AG04450 (cell line): ENCODE measurements around the gene NSMCE3. TPM values are rescaled to one million over a fixed set of nuclear protein-coding genes. Genes with fewer than 3 reads are reported as not detected.

Source experiments
- CTCF ChIA-PET: fragments of 300-600, 350-600 bp; formaldehyde crosslinking; extraction: SDS; loops from one replicate; lab custom pipeline; 2022; ENCODE audit warnings: antibody characterized with exemption, inconsistent platforms; lab: Charles Lee
- POLR2A ChIA-PET: fragments of 350-600 bp; formaldehyde crosslinking; extraction: SDS; loops from one replicate; lab custom pipeline; 2021; ENCODE audit warnings: antibody characterized with exemption, inconsistent platforms; lab: Yijun Ruan, JAX
- DNase-seq: peaks from one replicate; pipeline ENCODE4 v3.0.0-alpha.2; 2011; ENCODE audit warnings: low read depth, low spot score
- H3K27ac ChIP-seq: one replicate; pipeline ENCODE4 v1.5.1; 2012; ENCODE audit warnings: low read depth, low read length, control low read depth
- H3K27me3 ChIP-seq: one replicate; pipeline ENCODE4 v1.6.0; 2012; ENCODE audit warnings: low read length; ENCODE audit not compliant: control insufficient read depth, insufficient read depth
- H3K4me3 ChIP-seq: 2 replicates; pipeline ENCODE4 v1.5.1; 2011; ENCODE audit warnings: mild to moderate bottlenecking, low read depth, low read length, control low read depth
- H3K9me3 ChIP-seq: 2 replicates; pipeline ENCODE4 v1.5.1; 2012; ENCODE audit warnings: low read length; ENCODE audit not compliant: control insufficient read depth, insufficient read depth
- polyA minus RNA-seq: library from RNA; depleted of rRNA, polyadenylated mRNA; stranded (reverse); fragments of >200 nt; gene quantifications from 2 replicates; pipeline ENCODE4 v1.2.3, GENCODE V29; 2011; rRNA and poly(A)+ RNA removed
- polyA plus RNA-seq: library from polyadenylated mRNA; depleted of rRNA; stranded (reverse); fragments of >200 nt; gene quantifications from 2 replicates; pipeline ENCODE4 v1.2.3, GENCODE V29; 2011; rRNA removed
- TF ChIP-seq, protein P1 (sequence below): IDR thresholded peaks from 2 replicates; pipeline ENCODE4 v1.5.1; 2011; ENCODE audit warnings: low read depth, low read length, control low read depth, inconsistent platforms

NSMCE3 gene
- 8.0 and 8.5 TPM in 2 replicates for polyA plus RNA-seq
- 6.7 and 6.8 TPM in 2 replicates for polyA minus RNA-seq

- CTCF ChIA-PET, result no interaction called here
- DNase-seq, result peak; percentile 64
- TF ChIP-seq, protein P1, sequence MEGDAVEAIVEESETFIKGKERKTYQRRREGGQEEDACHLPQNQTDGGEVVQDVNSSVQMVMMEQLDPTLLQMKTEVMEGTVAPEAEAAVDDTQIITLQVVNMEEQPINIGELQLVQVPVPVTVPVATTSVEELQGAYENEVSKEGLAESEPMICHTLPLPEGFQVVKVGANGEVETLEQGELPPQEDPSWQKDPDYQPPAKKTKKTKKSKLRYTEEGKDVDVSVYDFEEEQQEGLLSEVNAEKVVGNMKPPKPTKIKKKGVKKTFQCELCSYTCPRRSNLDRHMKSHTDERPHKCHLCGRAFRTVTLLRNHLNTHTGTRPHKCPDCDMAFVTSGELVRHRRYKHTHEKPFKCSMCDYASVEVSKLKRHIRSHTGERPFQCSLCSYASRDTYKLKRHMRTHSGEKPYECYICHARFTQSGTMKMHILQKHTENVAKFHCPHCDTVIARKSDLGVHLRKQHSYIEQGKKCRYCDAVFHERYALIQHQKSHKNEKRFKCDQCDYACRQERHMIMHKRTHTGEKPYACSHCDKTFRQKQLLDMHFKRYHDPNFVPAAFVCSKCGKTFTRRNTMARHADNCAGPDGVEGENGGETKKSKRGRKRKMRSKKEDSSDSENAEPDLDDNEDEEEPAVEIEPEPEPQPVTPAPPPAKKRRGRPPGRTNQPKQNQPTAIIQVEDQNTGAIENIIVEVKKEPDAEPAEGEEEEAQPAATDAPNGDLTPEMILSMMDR, result no peak
These were observed at the start of gene NSMCE3 for GRCh38 chr15:29269485-29270168. Gene NSMCE3 (minus strand): TSS chr15:29269822. CDS start chr15:29269705, 117 bp downstream.

DNA sequence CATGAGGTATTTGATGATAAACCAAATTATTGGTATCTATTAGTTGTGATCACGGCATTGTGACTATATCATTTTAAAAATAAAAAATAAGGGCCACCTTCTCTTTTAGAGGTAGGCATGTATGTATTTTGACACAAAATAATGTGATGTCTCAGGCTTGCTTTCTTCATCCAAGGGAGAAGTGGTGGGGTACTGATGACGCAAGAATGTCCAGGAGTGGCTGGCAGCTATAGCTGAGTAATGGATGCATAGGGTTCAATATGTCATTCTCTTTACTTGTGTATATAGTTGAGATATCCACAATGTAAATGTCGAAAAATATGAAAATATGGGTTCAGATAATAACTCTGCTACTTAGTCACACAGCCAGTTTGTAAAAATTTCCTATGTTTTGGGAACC is 46.8 kb upstream of the NSMCE3 start:
- DNase-seq, result no peak
- Histone ChIP-seq H3K27ac (no peak overlapping the region), H3K27me3 (no peaks in the 10 kb centered on the region), H3K9me3 (no peaks in the 10 kb centered on the region), H3K4me3 (no peak overlapping the region)
- ChIA-PET CTCF (no interaction called here), POLR2A (no interaction called here)
- TF ChIP-seq, protein P1, result no peak

More at GRCh38 chr15:29269485-29270168, at the start of gene NSMCE3:
- Histone ChIP-seq H3K9me3 (no peaks in the 10 kb centered on the region), H3K27ac (peak within 1 kb of the TSS; percentile 89), H3K4me3 (peak within 1 kb of the TSS; percentile 76), H3K27me3 (no peaks in the 10 kb centered on the region)
- POLR2A ChIA-PET, result no interaction called here

DNA sequence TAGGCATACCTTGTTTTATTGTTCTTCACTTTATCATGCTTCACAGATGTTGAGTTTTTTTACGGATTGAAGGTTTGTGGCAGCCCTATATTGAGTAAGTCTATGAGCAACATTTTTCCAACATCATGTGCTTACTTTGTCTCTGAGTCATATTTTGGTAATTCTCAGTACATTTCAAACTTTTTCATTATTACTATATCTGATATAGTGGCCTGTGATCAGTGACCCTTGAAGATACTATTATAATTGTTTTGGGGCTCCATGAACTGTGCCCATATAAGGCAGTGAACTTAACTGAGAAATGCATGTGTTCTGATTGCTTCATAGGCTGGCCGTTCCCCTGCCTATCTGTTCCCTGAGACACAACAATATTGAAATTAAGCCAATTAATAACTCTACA is 42.8 kb upstream of the NSMCE3 start:
- peak; percentile 10 for DNase-seq
- ChIA-PET CTCF (interaction anchor here (0.6 to 1.6 kb wide), 2 partner anchors 49 to 173 kb away, joined by 5 to 7 read pairs; no protein-coding TSS in a partner anchor), POLR2A (no interaction called here)
- TF ChIP-seq, protein P1, result no peak
- H3K27me3 ChIP-seq, result no peaks in the 10 kb centered on the region
- no peaks in the 10 kb centered on the region for H3K9me3 ChIP-seq
- peak overlapping the region; percentile 22 for H3K27ac ChIP-seq
- H3K4me3 ChIP-seq, result no peak overlapping the region

DNA sequence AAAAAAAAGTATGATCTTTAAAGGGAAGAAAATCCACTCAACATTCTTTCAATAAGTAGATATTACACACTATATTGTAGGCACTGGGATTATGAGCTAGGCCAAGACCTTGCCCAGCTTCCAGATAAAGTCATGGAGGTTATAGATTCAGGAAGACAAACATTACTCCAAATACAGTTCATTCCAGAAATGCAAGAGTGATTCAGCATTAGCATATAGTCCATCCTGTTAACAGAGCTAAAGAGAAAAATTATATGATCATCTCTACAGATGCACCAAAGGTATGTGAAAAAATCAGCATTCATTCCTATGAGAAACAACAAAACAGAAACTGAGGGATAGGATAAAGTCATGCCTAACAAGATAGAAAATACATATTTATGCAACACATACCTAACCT is 42.1 kb upstream of the NSMCE3 start:
- TF ChIP-seq, protein P1, result no peak
- no peak overlapping the region for H3K27ac ChIP-seq
- H3K27me3 ChIP-seq, result no peaks in the 10 kb centered on the region
- ChIA-PET CTCF (interaction anchor here (0.6 to 1.6 kb wide), 2 partner anchors 20 to 172 kb away, joined by 4 to 5 read pairs; no protein-coding TSS in a partner anchor), POLR2A (no interaction called here)
- H3K4me3 ChIP-seq, result no peak overlapping the region
- DNase-seq, result no peak
- H3K9me3 ChIP-seq, result no peaks in the 10 kb centered on the region

GRCh38 chr15:29309139-29309538 is 39.5 kb upstream of the NSMCE3 start:
- TF ChIP-seq, protein P1, result no peak
- ChIA-PET POLR2A (no interaction called here), CTCF (no interaction called here)

More at GRCh38 chr15:29309139-29309538, 39.5 kb upstream of the NSMCE3 start:
- no peak for DNase-seq
- H3K9me3 ChIP-seq, result no peaks in the 10 kb centered on the region
- H3K27ac ChIP-seq, result no peak overlapping the region
- H3K27me3 ChIP-seq, result no peaks in the 10 kb centered on the region
- no peak overlapping the region for H3K4me3 ChIP-seq
